NOMO-1 treated with dmso at 0.1 percent for 144 hours (cell line): ENCODE results near the gene MALT1.
"Not testable (repeated sequence)": the region's sequence is repeated elsewhere in the genome, so short reads cannot be mapped to it uniquely, and the experiment has no call there.

ENCODE experiments used
- DNase-seq: peaks from one replicate; lab custom pipeline; 2025; ENCODE audit not compliant: unreplicated experiment; lab: John Stamatoyannopoulos, UW

MALT1 gene

DNA sequence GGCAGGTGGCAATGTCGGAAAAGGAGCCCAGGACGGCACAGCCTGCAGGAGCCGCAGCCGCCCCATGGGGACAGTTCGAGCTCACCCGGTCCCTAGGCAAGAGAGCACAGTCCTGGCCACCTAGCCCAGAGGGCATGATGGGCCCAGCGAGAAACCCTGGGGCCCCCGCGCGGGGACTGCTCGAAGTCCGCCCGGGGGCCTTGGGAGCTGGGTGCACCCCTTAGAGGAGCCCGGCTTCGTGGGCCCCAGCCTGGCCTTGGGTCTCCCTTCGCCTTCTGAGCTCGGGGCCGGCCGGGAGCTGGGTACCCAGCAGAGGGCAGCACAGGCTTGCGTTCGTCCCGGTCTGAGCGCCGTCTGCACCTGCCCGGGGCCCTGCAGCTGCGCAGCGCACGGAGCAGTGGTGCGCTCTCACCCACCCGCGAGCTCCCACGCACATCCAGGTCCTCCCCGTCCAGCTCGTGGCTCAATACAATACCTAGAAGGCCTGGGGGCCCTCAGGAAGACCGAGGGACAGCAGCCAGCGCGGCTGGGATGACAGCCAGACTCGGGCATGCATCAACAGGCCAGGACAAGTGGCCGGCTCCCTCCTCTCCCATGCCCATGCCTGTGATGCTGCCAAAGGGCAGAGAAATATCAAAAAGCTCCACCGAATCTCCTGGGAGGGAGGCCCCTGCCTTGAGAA is 97.2 kb downstream of the MALT1 start:
- DNase-seq, result peak; percentile 46

- no peak for DNase-seq
These were observed 98.1 kb downstream of the MALT1 start for GRCh38 chr18:58769321-58769720.

DNA sequence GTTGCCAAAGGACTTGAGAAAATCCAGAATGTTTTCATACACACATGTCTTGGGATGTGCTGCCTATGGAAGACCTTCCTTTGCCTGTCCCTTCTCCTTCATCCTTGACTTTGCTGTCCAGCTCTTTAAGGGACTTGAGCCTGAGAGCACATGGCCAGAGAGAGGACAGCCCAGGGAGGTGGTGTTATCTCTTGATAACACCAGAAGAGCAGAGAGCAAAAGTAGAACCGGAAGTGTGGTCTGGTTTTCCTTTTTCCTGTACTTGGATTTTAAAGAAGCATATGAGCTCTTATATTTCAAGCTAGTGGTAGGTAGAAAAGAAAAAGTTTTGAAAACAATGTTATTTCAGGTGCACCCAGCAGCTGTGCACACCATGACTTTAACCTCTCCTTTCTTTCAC is 99.3 kb downstream of the MALT1 start:
- no peak for DNase-seq

GRCh38 chr18:58772161-58772560 is 100.9 kb downstream of the MALT1 start:
- no peak for DNase-seq

- no peak for DNase-seq
These were observed 104.8 kb downstream of the MALT1 start for GRCh38 chr18:58776084-58776483.

- not testable (repeated sequence) for DNase-seq
These were observed 105.3 kb downstream of the MALT1 start for GRCh38 chr18:58776541-58776940.

- no peak for DNase-seq
These were observed 106.2 kb downstream of the MALT1 start for GRCh38 chr18:58777471-58777870.

DNA sequence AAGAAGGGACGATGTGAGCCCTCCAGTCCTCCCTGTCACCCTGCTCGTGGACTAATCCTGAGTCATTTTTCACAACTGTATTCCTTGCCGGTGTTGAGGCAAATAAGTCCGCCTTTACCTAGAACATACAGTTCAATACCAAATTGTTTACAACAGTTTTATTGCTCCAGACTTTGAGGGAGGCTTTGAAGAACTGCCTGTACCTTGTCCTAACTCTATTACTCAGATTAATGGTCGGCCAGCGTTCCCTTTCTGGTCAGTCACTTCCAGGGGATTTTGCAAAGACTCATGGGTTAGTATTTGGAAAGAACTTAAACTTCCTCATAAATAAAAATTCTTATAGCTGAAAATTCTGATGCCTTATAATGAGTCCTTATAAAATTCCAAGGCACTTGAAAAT is 108.3 kb downstream of the MALT1 start:
- no peak for DNase-seq

DNA sequence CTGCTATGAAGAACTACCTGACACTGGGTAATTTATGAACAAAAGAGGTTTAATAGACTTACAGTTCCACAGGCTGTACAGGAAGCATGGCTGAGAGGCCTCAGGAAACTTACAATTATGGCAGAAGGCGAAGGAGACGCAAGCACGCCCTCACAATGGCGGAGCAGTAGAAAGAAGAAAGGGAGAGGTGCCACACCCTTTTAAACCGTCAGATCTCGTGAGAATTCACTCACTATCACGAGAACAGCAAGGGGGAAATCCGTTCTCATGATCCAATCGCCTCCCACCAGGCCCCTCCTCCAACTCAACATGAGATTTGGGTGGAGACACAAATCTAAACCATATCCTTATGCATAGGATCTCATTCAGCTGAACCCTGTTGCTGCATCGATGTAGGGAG is 108.8 kb downstream of the MALT1 start:
- DNase-seq, result no peak

GRCh38 chr18:58781627-58782194 is 110.4 kb downstream of the MALT1 start:
- peak; percentile 43 for DNase-seq

DNA sequence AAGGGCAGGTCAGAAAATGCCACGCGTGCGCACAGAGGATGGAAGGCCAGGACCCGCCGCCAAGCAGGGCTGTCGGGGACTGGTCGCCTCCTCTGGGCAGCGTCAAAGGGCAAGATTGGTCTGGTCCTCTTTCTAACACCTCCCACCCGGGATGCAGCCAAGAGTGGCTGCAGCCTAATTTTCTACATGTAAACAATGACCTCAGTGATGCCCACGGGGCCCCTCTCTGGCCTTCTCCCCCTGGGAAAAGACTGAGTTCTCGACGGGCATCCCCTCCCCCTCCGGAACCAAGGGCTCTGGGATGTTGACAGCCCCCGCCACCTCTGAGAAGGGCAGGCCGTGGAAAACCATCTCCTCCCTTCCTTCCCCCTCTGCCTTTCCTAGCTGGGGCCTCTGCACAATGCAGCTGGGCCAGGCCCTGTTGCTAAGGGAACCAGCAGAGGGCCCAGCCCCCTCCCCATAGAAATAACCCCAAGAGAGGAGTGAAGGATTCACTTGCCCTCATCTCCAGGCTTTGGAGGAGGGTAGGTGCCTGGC is 113.4 kb downstream of the MALT1 start:
- no peak for DNase-seq

GRCh38 chr18:58785171-58785805 is 114.0 kb downstream of the MALT1 start:
- DNase-seq, result no peak

- no peak for DNase-seq
These were observed 114.6 kb downstream of the MALT1 start for GRCh38 chr18:58785870-58786269.

DNA sequence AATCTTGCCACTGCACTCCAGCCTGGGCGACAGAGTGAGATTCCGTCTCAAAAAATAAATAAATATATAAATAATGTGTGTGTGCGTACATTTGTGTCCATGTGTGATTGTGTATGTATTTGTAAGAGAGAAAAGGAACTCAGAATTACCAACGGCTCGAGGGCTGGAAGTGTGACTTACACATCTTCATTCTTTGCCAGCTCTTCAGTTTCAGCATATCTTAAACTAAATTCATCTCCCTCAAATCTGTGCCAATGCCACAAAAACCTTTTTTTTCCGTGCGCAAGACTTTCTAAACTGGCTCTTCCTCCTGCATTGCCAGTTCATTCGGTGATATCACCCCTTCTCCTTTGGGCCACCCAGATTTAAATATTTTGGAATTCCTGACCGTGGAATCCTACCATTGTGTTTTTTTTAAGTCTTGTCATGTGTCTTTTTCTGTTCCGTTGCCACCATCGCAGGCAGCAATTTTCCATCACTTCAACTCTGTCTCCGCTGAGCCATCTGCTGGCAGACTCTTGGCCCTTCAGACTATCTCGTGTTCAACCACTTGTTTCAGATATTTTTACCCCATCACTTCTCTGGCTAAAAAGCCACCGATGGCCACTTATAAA is 116.4 kb downstream of the MALT1 start:
- DNase-seq, result no peak

GRCh38 chr18:58788470-58788869 is 117.2 kb downstream of the MALT1 start:
- no peak for DNase-seq

GRCh38 chr18:58788971-58789875 is 118.0 kb downstream of the MALT1 start:
- DNase-seq, result no peak

GRCh38 chr18:58789876-58790240 is 118.6 kb downstream of the MALT1 start:
- DNase-seq, result no peak

GRCh38 chr18:58792086-58792485 is 120.8 kb downstream of the MALT1 start:
- DNase-seq, result no peak

DNA sequence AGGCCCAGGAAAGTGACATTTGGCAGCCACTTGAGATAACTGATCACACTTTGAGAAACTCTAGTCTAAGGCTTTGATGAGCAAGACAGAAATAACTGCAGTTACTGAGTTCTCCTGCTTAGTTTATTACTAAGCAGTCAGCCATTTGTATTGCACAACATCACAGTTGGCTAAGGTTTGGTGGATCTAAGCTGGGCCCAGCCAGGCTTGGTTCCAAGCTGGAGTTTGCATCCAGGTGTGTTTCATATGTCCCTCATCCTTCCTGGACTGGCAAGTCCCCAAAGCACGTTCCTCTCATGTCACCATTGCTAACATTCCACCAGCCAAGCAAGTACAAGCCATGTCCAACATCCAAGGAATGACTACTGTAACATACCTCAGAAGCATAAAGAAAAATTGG is 122.1 kb downstream of the MALT1 start:
- no peak for DNase-seq

DNA sequence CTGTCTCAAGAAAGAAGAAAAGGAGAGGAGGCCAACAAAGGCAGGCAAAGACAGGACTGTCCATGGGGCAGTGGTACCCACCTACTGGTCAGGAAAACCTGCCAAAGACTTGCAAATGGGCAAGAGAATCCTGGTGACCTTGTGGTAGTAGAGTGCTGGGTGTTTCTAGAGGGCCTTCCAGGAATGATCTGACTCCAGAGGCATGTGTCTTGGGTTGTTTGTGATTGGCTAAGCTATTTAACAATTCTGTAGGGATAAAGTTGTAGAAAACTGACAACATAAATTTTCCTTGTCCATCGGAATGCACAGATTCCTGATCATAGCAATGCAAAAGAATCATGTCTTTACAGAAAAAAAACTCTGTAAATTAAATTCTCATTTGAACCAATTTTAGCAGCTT is 125.0 kb downstream of the MALT1 start:
- no peak for DNase-seq

GRCh38 chr18:58800582-58800981 is 129.3 kb downstream of the MALT1 start:
- DNase-seq, result peak; percentile 61
